Prostate gland (tissue), 2 donors: Measurements from ENCODE around the gene SLC39A11.

ENCODE experiments used
- CTCF ChIP-seq, 4 experiments: fragments of 200-600 bp in 2 of 4; fragments of 450-650 bp in 2 of 4; sonication (generic) in 2 of 4; IDR thresholded peaks; 1 replicate in 3 of 4; 2 replicates in 1 of 4; pipeline ENCODE4 v1.5.1; 2016 to 2019; ENCODE audit warnings: antibody characterized with exemption in 4 of 4, mild to moderate bottlenecking in 2 of 4, moderate library complexity in 2 of 4
- POLR2A ChIP-seq: fragments of 450-650 bp; IDR thresholded peaks from one replicate; pipeline ENCODE4 v1.6.1; 2016; ENCODE audit warnings: antibody characterized with exemption, mild to moderate bottlenecking

GRCh38 chr17:72839131-72839725, 253.3 kb downstream of the SLC39A11 start:
- no peak for TF ChIP-seq POLR2A
- TF ChIP-seq CTCF (IDR thresholded peaks at IDR 0.05), result no peak
